NT2/D1 (cell line): ENCODE measurements around the gene BCAS3.

Experiments used
- DNase-seq: peaks from one replicate; pipeline ENCODE4 v3.0.0-alpha.2; 2011; ENCODE audit warnings: low read depth, low spot score
- H3K27me3 ChIP-seq: 2 replicates; pipeline ENCODE4 v1.6.0; 2011; ENCODE audit warnings: mild to moderate bottlenecking; ENCODE audit not compliant: insufficient read length, insufficient read depth
- H3K36me3 ChIP-seq: 2 replicates; pipeline ENCODE4 v1.6.1; 2011; ENCODE audit warnings: mild to moderate bottlenecking, low read length, mixed read lengths; ENCODE audit not compliant: insufficient read depth, insufficient read length
- H3K4me1 ChIP-seq: 2 replicates; pipeline ENCODE4 v1.5.1; 2011; ENCODE audit not compliant: insufficient read depth, insufficient read length
- H3K4me3 ChIP-seq: 2 replicates; pipeline ENCODE4 v1.5.1; 2011; ENCODE audit warnings: low read depth; ENCODE audit not compliant: insufficient read length
- H3K9ac ChIP-seq: 2 replicates; pipeline ENCODE4 v1.6.0; 2011; ENCODE audit warnings: low read depth; ENCODE audit not compliant: insufficient read length
- H3K9me3 ChIP-seq: 2 replicates; pipeline ENCODE4 v1.5.1; 2011; ENCODE audit warnings: mild to moderate bottlenecking, low read length; ENCODE audit not compliant: insufficient read depth
- SUZ12 ChIP-seq: IDR thresholded peaks from 2 replicates; pipeline ENCODE4 v1.6.1; 2011; ENCODE audit not compliant: insufficient read length, insufficient read depth; ENCODE audit errors: extremely low read depth
- YY1 ChIP-seq: IDR thresholded peaks from 2 replicates; pipeline ENCODE4 v1.6.1; 2011; ENCODE audit not compliant: insufficient read length, insufficient read depth
- ZNF274 ChIP-seq: IDR thresholded peaks from 2 replicates; pipeline ENCODE4 v1.6.1; 2011; ENCODE audit warnings: mild to moderate bottlenecking, low read depth, low read length

Gene BCAS3

GRCh38 chr17:61345825-61346666, 668.4 kb downstream of the BCAS3 start:
- TF ChIP-seq ZNF274 (no peak), YY1 (no peak), SUZ12 (no peak)
- Histone ChIP-seq H3K9ac (no peak overlapping the region), H3K4me1 (peaks cover 3% of the 10 kb centered on the region), H3K4me3 (no peak overlapping the region), H3K9me3 (no peaks in the 10 kb centered on the region), H3K27me3 (no peaks in the 10 kb centered on the region), H3K36me3 (no peaks in the 10 kb centered on the region)
- no peak for DNase-seq

GRCh38 chr17:61349350-61349749, 671.7 kb downstream of the BCAS3 start:
- no peaks in the 10 kb centered on the region for H3K36me3 ChIP-seq
- H3K4me3 ChIP-seq = no peak overlapping the region
- H3K9ac ChIP-seq = no peak overlapping the region
- H3K9me3 ChIP-seq = no peaks in the 10 kb centered on the region
- no peak for DNase-seq
- TF ChIP-seq SUZ12 (no peak), ZNF274 (no peak), YY1 (no peak)
- H3K4me1 ChIP-seq = peaks cover 14% of the 10 kb centered on the region
- no peaks in the 10 kb centered on the region for H3K27me3 ChIP-seq

- H3K27me3 ChIP-seq = no peaks in the 10 kb centered on the region
- DNase-seq = no peak
- H3K36me3 ChIP-seq = no peaks in the 10 kb centered on the region
- peaks cover 14% of the 10 kb centered on the region for H3K4me1 ChIP-seq
- H3K9ac ChIP-seq = no peak overlapping the region
- H3K9me3 ChIP-seq = no peaks in the 10 kb centered on the region
- no peak overlapping the region for H3K4me3 ChIP-seq
- TF ChIP-seq YY1 (no peak), ZNF274 (no peak), SUZ12 (no peak)
These were observed 674.2 kb downstream of the BCAS3 start for GRCh38 chr17:61351745-61352407.

GRCh38 chr17:61352408-61352770, 674.7 kb downstream of the BCAS3 start:
- H3K9ac ChIP-seq = peak overlapping the region; percentile 17
- TF ChIP-seq SUZ12 (no peak), YY1 (no peak), ZNF274 (no peak)
- peaks cover 14% of the 10 kb centered on the region for H3K4me1 ChIP-seq
- no peaks in the 10 kb centered on the region for H3K9me3 ChIP-seq
- no peak overlapping the region for H3K4me3 ChIP-seq
- no peaks in the 10 kb centered on the region for H3K27me3 ChIP-seq
- no peak for DNase-seq
- H3K36me3 ChIP-seq = no peaks in the 10 kb centered on the region

- Histone ChIP-seq H3K36me3 (no peaks in the 10 kb centered on the region), H3K4me1 (peaks cover 14% of the 10 kb centered on the region), H3K9me3 (no peaks in the 10 kb centered on the region), H3K9ac (peak overlapping the region; percentile 17), H3K27me3 (no peaks in the 10 kb centered on the region), H3K4me3 (no peak overlapping the region)
- DNase-seq = no peak
- no peak for TF ChIP-seq SUZ12
- TF ChIP-seq ZNF274 = no peak
- no peak for TF ChIP-seq YY1
These were observed 675.3 kb downstream of the BCAS3 start for GRCh38 chr17:61352781-61353491.

- Histone ChIP-seq H3K4me1 (peaks cover 14% of the 10 kb centered on the region), H3K9ac (no peak overlapping the region), H3K4me3 (no peak overlapping the region), H3K9me3 (no peaks in the 10 kb centered on the region), H3K36me3 (no peaks in the 10 kb centered on the region), H3K27me3 (no peaks in the 10 kb centered on the region)
- no peak for TF ChIP-seq SUZ12
- no peak for TF ChIP-seq YY1
- no peak for TF ChIP-seq ZNF274
- DNase-seq = no peak
These were observed 676.0 kb downstream of the BCAS3 start for GRCh38 chr17:61353615-61354014.
